Pancreas (tissue), 10 donors: ENCODE results near the gene STOX2. TPM values are rescaled to one million over a fixed set of nuclear protein-coding genes. Genes with fewer than 3 reads are reported as not detected.

Experiments
- ATAC-seq, 4 donors: fragments of 200-7000 bp; cut with Tn5 transposase; one replicate each; pipeline versions ENCODE4 v1.8.0 to v1.9.1; 2020; ENCODE audit warnings: mild to moderate bottlenecking in 4 of 4, moderate library complexity in 4 of 4
- DNase-seq, 6 donors: peaks; one replicate each; pipeline ENCODE4 v3.0.0-alpha.2; 2020
- FAIRE-seq: peaks from 2 replicates; lab custom pipeline; 2012; peaks lifted over from hg19 to GRCh38; lab: Jason Lieb, UNC
- H3K27ac ChIP-seq, 4 donors: fragments of 200-600 bp; sonication (generic); 1 replicate in 3 of 4; 2 replicates in 1 of 4; pipeline versions ENCODE4 v1.5.0 to v1.8.0; 2020
- H3K27me3 ChIP-seq, 4 donors: fragments of 200-600 bp; one replicate each; pipeline ENCODE4 v1.8.0; 2021
- H3K36me3 ChIP-seq, 3 donors: fragments of 200-600 bp; sonication (generic) in 1 of 3; one replicate each; pipeline versions ENCODE4 v1.5.0 to v1.8.0; 2020 to 2021
- H3K4me1 ChIP-seq, 3 donors: fragments of 200-600 bp; one replicate each; pipeline ENCODE4 v1.8.0; 2021
- H3K4me3 ChIP-seq, 4 donors: fragments of 200-600 bp; sonication (generic) in 2 of 4; one replicate each; pipeline versions ENCODE4 v1.5.0 to v1.8.0; 2020 to 2021
- H3K9me3 ChIP-seq, 4 donors: fragments of 200-600 bp; one replicate each; pipeline ENCODE4 v1.8.0; 2021
- CTCF ChIP-seq, 4 donors: fragments of 200-600 bp; sonication (generic) in 3 of 4; IDR thresholded peaks; one replicate each; pipeline versions ENCODE4 v1.5.0 to v1.8.0; 2021; ENCODE audit warnings: antibody characterized with exemption in 4 of 4
- WGBS, 2 donors: extraction: QIAGEN DNeasy Blood & Tissue Kit; methylation state at CpG; one replicate each; pipeline ENCODE4 v1.1.7; 2013; 5-methylcytosine and 5-hydroxymethylcytosine counted together
- intact Hi-C, 3 donors: fragments of 100-400 bp; cut with DNase I; formaldehyde crosslinking; loops; one replicate each; pipeline versions ENCODE4 v1.11.1 to v1.14.2; 2022
- polyA plus RNA-seq, 2 donors: library from polyadenylated mRNA; stranded (reverse); fragments of 200-250 nt; gene quantifications; one replicate each; pipeline ENCODE4 v1.2.3, GENCODE V29; 2013
- total RNA-seq, 6 donors: library from RNA; stranded (reverse); fragmentation: NEBNext Ultra II Directional in 4 of 6; extraction: Animal tissue kit (Norgen Biotek cat#: 25700) in 4 of 6; gene quantifications; one replicate each; pipeline versions ENCODE4 v1.2.1 to v1.2.4, GENCODE V29; 2021 to 2023
- donor health status: healthy with polysubstance abuse.
- donor health status: DM: no; HTN: no; CAD: no; lungs with moderate emphysema.
- donor health status: DM: no; HTN: no; CAD: no.
- donor health status: control.
- donor health status: control.
- donor health status: Bipolar disorder and iron deficiency.
- donor health status: DM: yes; HTN: yes; CAD: no.
- donor health status: DM: no; HTN: no; CAD: no.
- donor health status: DM: no; HTN: no; CAD: no.
- donor health status: DM: yes; HTN: yes; CAD: no.

STOX2 gene
- total and polyA plus RNA-seq, 8 donors = 3.5 to 11.9 (median 8.8) TPM

GRCh38 chr4:184030036-184030435 is 124.9 kb downstream of the STOX2 start:
- Histone ChIP-seq H3K4me1 (peaks cover 0 to 4% (median 0%) of the 10 kb centered on the region in 3 donors), H3K27me3 (no peaks in the 10 kb centered on the region), H3K4me3 (no peak overlapping the region), H3K36me3 (no peaks in the 10 kb centered on the region), H3K27ac (no peak overlapping the region), H3K9me3 (no peaks in the 10 kb centered on the region)
- no peak for FAIRE-seq
- no peak for DNase-seq
- no peak for ATAC-seq
- WGBS, 2 donors = 91 to 93% methylated on average over 11 of the region's 11 CpGs
- TF ChIP-seq CTCF (IDR thresholded peaks at IDR 0.05) = no peak
- intact Hi-C loops = no loop called here

GRCh38 chr4:184030764-184031163 is 125.7 kb downstream of the STOX2 start:
- Histone ChIP-seq H3K4me1 (peaks cover 0 to 4% (median 0%) of the 10 kb centered on the region in 3 donors), H3K9me3 (no peaks in the 10 kb centered on the region), H3K4me3 (no peak overlapping the region), H3K27me3 (no peaks in the 10 kb centered on the region), H3K36me3 (no peaks in the 10 kb centered on the region), H3K27ac (no peak overlapping the region)
- DNase-seq = no peak
- 13 to 33% methylated on average over 1 of the region's 1 CpG for WGBS, 2 donors
- intact Hi-C loops = no loop called here
- no peak for ATAC-seq
- no peak for TF ChIP-seq CTCF (IDR thresholded peaks at IDR 0.05)
- no peak for FAIRE-seq

GRCh38 chr4:184032091-184032490 is 127.0 kb downstream of the STOX2 start:
- Histone ChIP-seq H3K36me3 (no peaks in the 10 kb centered on the region), H3K9me3 (no peaks in the 10 kb centered on the region), H3K4me1 (peaks cover 0 to 4% (median 0%) of the 10 kb centered on the region in 3 donors), H3K27ac (no peak overlapping the region), H3K4me3 (no peak overlapping the region), H3K27me3 (no peaks in the 10 kb centered on the region)
- ATAC-seq (no peak), FAIRE-seq (no peak), DNase-seq (no peak)
- intact Hi-C loops = no loop called here
- TF ChIP-seq CTCF (IDR thresholded peaks at IDR 0.05) = no peak
- WGBS, 2 donors = 94% methylated on average over 6 of the region's 6 CpGs

GRCh38 chr4:184039963-184040383 is 134.9 kb downstream of the STOX2 start:
- no peaks in the 10 kb centered on the region for H3K9me3 ChIP-seq
- ATAC-seq (peak in 1 of 4 donors; percentile 27), DNase-seq (no peak), FAIRE-seq (no peak)
- no peak overlapping the region for H3K27ac ChIP-seq
- WGBS, 2 donors = 46 to 56% methylated on average over 22 of the region's 22 CpGs
- H3K4me3 ChIP-seq = no peak overlapping the region
- no peak for TF ChIP-seq CTCF (IDR thresholded peaks at IDR 0.05)
- H3K4me1 ChIP-seq = no peaks in the 10 kb centered on the region
- intact Hi-C loops = no loop called here
- no peaks in the 10 kb centered on the region for H3K27me3 ChIP-seq
- H3K36me3 ChIP-seq = no peaks in the 10 kb centered on the region

- Histone ChIP-seq H3K36me3 (no peaks in the 10 kb centered on the region), H3K9me3 (no peaks in the 10 kb centered on the region), H3K27ac (no peak overlapping the region), H3K27me3 (no peaks in the 10 kb centered on the region), H3K4me3 (no peak overlapping the region), H3K4me1 (no peaks in the 10 kb centered on the region)
- no peak for FAIRE-seq
- WGBS, 2 donors = 93 to 95% methylated on average over 10 of the region's 10 CpGs
- TF ChIP-seq CTCF (IDR thresholded peaks at IDR 0.05) = no peak
- DNase-seq = no peak
- no peak for ATAC-seq
- intact Hi-C loops = no loop called here
These were observed 136.0 kb downstream of the STOX2 start for GRCh38 chr4:184041156-184041555.
